Measurements from ENCODE around the gene ADGRL1. TPM values are rescaled to one million over a fixed set of nuclear protein-coding genes. Genes with fewer than 3 reads are reported as not detected.
A peak's percentile ranks its signal among the peaks of the same experiment; 100 is the strongest.
"Not testable (repeated sequence)": the region's sequence is repeated elsewhere in the genome, so short reads cannot be mapped to it uniquely, and the experiment has no call there.

Gene ADGRL1
- total RNA-seq, 1 experiment from 2014 or later, result 26.5 TPM

- intact Hi-C loops (cut with micrococcal nuclease; ENCODE audit: unreplicated experiment), result not testable (repeated sequence)
- peaks cover 29% of the 10 kb centered on the region for H3K36me3 Mint-ChIP-seq (ENCODE audit: insufficient read depth, unreplicated experiment)
These were observed 1.8 kb downstream of the ADGRL1 start for GRCh38 chr19:14204219-14204618.

GRCh38 chr19:14203788-14204187, 2.2 kb downstream of the ADGRL1 start:
- Mint-ChIP-seq H3K27me3 (ENCODE audit: unreplicated experiment) (peaks cover 36% of the 10 kb centered on the region), H3K4me3 (ENCODE audit: low read depth, unreplicated experiment) (peak overlapping the region; percentile 58), H3K4me1 (ENCODE audit: low read depth, unreplicated experiment) (peaks cover 22% of the 10 kb centered on the region), H3K36me3 (ENCODE audit: insufficient read depth, unreplicated experiment) (peaks cover 33% of the 10 kb centered on the region)
- BruUV-seq (replicated peaks); H3K9me3 Mint-ChIP-seq (ENCODE audit: low read depth, unreplicated experiment); H3K27ac Mint-ChIP-seq (ENCODE audit: unreplicated experiment); CTCF ChIA-PET; DNase-seq; intact Hi-C loops (cut with micrococcal nuclease; ENCODE audit: unreplicated experiment): not testable (repeated sequence)

More at GRCh38 chr19:14204219-14204618, 1.8 kb downstream of the ADGRL1 start:
- peaks cover 22% of the 10 kb centered on the region for H3K4me1 Mint-ChIP-seq (ENCODE audit: low read depth, unreplicated experiment)
- H3K27me3 Mint-ChIP-seq (ENCODE audit: unreplicated experiment), result peaks cover 38% of the 10 kb centered on the region
- H3K4me3 Mint-ChIP-seq (ENCODE audit: low read depth, unreplicated experiment), result peak overlapping the region; percentile 58
- DNase-seq; CTCF ChIA-PET; H3K9me3 Mint-ChIP-seq (ENCODE audit: low read depth, unreplicated experiment): not testable (repeated sequence)
- H3K27ac Mint-ChIP-seq (ENCODE audit: unreplicated experiment), result peak overlapping the region; percentile 29
- TSS peak; percentile 30 for BruUV-seq (replicated peaks)

- no peak for DNase-seq
- intact Hi-C loops (cut with micrococcal nuclease; ENCODE audit: unreplicated experiment), result no loop called here
- no peak overlapping the region for H3K27ac Mint-ChIP-seq (ENCODE audit: unreplicated experiment)
- no peak overlapping the region for H3K4me3 Mint-ChIP-seq (ENCODE audit: low read depth, unreplicated experiment)
- no peak for TF ChIP-seq CTCF (IDR thresholded peaks at IDR 0.05; ENCODE audit: unreplicated experiment)
- peaks cover 33% of the 10 kb centered on the region for H3K36me3 Mint-ChIP-seq (ENCODE audit: insufficient read depth, unreplicated experiment)
- no TSS peak for BruUV-seq (replicated peaks)
- CTCF ChIA-PET, result no interaction called here
- no peaks in the 10 kb centered on the region for H3K9me3 Mint-ChIP-seq (ENCODE audit: low read depth, unreplicated experiment)
- H3K4me1 Mint-ChIP-seq (ENCODE audit: low read depth, unreplicated experiment), result peaks cover 22% of the 10 kb centered on the region
- peaks cover 31% of the 10 kb centered on the region for H3K27me3 Mint-ChIP-seq (ENCODE audit: unreplicated experiment)
These were observed 2.8 kb downstream of the ADGRL1 start for GRCh38 chr19:14203177-14203576.

- H3K4me1 Mint-ChIP-seq (ENCODE audit: low read depth, unreplicated experiment); DNase-seq; BruUV-seq (replicated peaks); H3K27ac Mint-ChIP-seq (ENCODE audit: unreplicated experiment); CTCF ChIA-PET; intact Hi-C loops (cut with micrococcal nuclease; ENCODE audit: unreplicated experiment); H3K9me3 Mint-ChIP-seq (ENCODE audit: low read depth, unreplicated experiment); H3K4me3 Mint-ChIP-seq (ENCODE audit: low read depth, unreplicated experiment): not testable (repeated sequence)
- H3K27me3 Mint-ChIP-seq (ENCODE audit: unreplicated experiment), result peaks cover 16% of the 10 kb centered on the region
- peaks cover 22% of the 10 kb centered on the region for H3K36me3 Mint-ChIP-seq (ENCODE audit: insufficient read depth, unreplicated experiment)
These were observed 4.5 kb downstream of the ADGRL1 start for GRCh38 chr19:14201481-14201880.

- not testable (repeated sequence) for H3K4me3 Mint-ChIP-seq (ENCODE audit: low read depth, unreplicated experiment)
- CTCF ChIA-PET, result interaction anchor here (1.0 kb wide), 1 partner anchor 148 kb away, joined by 3 read pairs; no protein-coding TSS in a partner anchor
- H3K4me1 Mint-ChIP-seq (ENCODE audit: low read depth, unreplicated experiment), result peaks cover 19% of the 10 kb centered on the region
These were observed 5.7 kb downstream of the ADGRL1 start for GRCh38 chr19:14200147-14200841.

More at GRCh38 chr19:14200147-14200841, 5.7 kb downstream of the ADGRL1 start:
- intact Hi-C loops (cut with micrococcal nuclease; ENCODE audit: unreplicated experiment); BruUV-seq (replicated peaks); H3K27ac Mint-ChIP-seq (ENCODE audit: unreplicated experiment); H3K9me3 Mint-ChIP-seq (ENCODE audit: low read depth, unreplicated experiment): not testable (repeated sequence)
- DNase-seq, result peak; percentile 36
- peaks cover 16% of the 10 kb centered on the region for H3K36me3 Mint-ChIP-seq (ENCODE audit: insufficient read depth, unreplicated experiment)
- TF ChIP-seq CTCF (IDR thresholded peaks at IDR 0.05; ENCODE audit: unreplicated experiment), result peak; percentile 36
- peaks cover 16% of the 10 kb centered on the region for H3K27me3 Mint-ChIP-seq (ENCODE audit: unreplicated experiment)

Measured in Calu3 (cell line).